HEK293 (cell line): ENCODE results near the gene TACC2.

Experiments used
- CTCF ChIA-PET: fragments of 350-600 bp; formaldehyde crosslinking; extraction: SDS; loops from one replicate; lab custom pipeline; 2021; ENCODE audit warnings: antibody characterized with exemption; lab: Yijun Ruan, JAX
- POLR2A ChIA-PET: fragments of 300-600 bp; formaldehyde crosslinking; extraction: SDS; loops from one replicate; lab custom pipeline; 2020; ENCODE audit warnings: antibody characterized with exemption, inconsistent platforms; lab: Yijun Ruan, JAX
- H3K27ac ChIP-seq: fragments of 200-500 bp; sonication (Bioruptor generic); 2 replicates; pipeline ENCODE4 v1.5.1; 2014; ENCODE audit warnings: low read depth, low read length, control low read depth, inconsistent platforms; ENCODE audit errors: extremely low read depth
- H3K36me3 ChIP-seq, 2 experiments: fragments of 200-500 bp in 1 of 2; sonication (Bioruptor generic) in 1 of 2; 1 replicate in 1 of 2; 2 replicates in 1 of 2; pipeline ENCODE4 v1.5.1; 2014 to 2017; ENCODE audit warnings: inconsistent platforms in 2 of 2, low read length in 2 of 2; ENCODE audit not compliant: control insufficient read depth in 2 of 2, insufficient read depth in 1 of 2
- H3K4me1 ChIP-seq: fragments of 200-500 bp; sonication (Bioruptor generic); 2 replicates; pipeline ENCODE4 v1.5.1; 2014; ENCODE audit warnings: mild to moderate bottlenecking, low read length, inconsistent platforms; ENCODE audit not compliant: control insufficient read depth, insufficient read depth
- H3K4me3 ChIP-seq: 2 replicates; pipeline ENCODE4 v1.5.1; 2011; ENCODE audit warnings: low read depth, mild to moderate bottlenecking, control low read depth, low read length, moderate library complexity
- H3K9me3 ChIP-seq: fragments of 200-500 bp; sonication (Bioruptor generic); 2 replicates; pipeline ENCODE4 v1.5.1; 2014; ENCODE audit warnings: low read depth, low read length, inconsistent platforms; ENCODE audit not compliant: control insufficient read depth, insufficient read depth
- KLF1 ChIP-seq: fragments of 450-650 bp; formaldehyde crosslinking; IDR thresholded peaks from 2 replicates; pipeline ENCODE4 v1.5.1; 2016; ENCODE audit warnings: missing biosample characterization, missing genetic modification characterization
- TRIM28 ChIP-seq: IDR thresholded peaks from 2 replicates; pipeline ENCODE4 v1.6.1; 2011; ENCODE audit warnings: low read length, control low read depth, borderline replicate concordance
- ZBTB20 ChIP-seq: fragments of 450-650 bp; formaldehyde crosslinking; IDR thresholded peaks from 2 replicates; pipeline ENCODE4 v1.5.1; 2016; ENCODE audit warnings: missing biosample characterization, missing genetic modification characterization
- ZNF114 ChIP-seq: fragments of 450-650 bp; formaldehyde crosslinking; IDR thresholded peaks from 2 replicates; pipeline ENCODE4 v1.5.0; 2017; ENCODE audit warnings: missing biosample characterization, missing genetic modification characterization
- ZNF146 ChIP-seq: fragments of 450-650 bp; formaldehyde crosslinking; IDR thresholded peaks from 2 replicates; pipeline ENCODE4 v1.5.1; 2016; ENCODE audit warnings: missing biosample characterization, missing genetic modification characterization
- ZNF157 ChIP-seq: fragments of 450-650 bp; formaldehyde crosslinking; IDR thresholded peaks from 2 replicates; pipeline ENCODE4 v1.5.1; 2016; ENCODE audit warnings: missing biosample characterization, missing genetic modification characterization
- ZNF202 ChIP-seq: fragments of 450-650 bp; formaldehyde crosslinking; IDR thresholded peaks from 2 replicates; pipeline ENCODE4 v1.5.1; 2016; ENCODE audit warnings: missing biosample characterization, missing genetic modification characterization, borderline replicate concordance
- ZNF416 ChIP-seq: fragments of 450-650 bp; formaldehyde crosslinking; IDR thresholded peaks from 2 replicates; pipeline ENCODE4 v1.5.1; 2016; ENCODE audit warnings: missing biosample characterization, missing genetic modification characterization
- ZNF514 ChIP-seq: fragments of 450-650 bp; formaldehyde crosslinking; IDR thresholded peaks from 2 replicates; pipeline ENCODE4 v1.5.1; 2016; ENCODE audit warnings: missing biosample characterization, missing genetic modification characterization
- ZNF558 ChIP-seq: fragments of 450-650 bp; formaldehyde crosslinking; IDR thresholded peaks from 2 replicates; pipeline ENCODE4 v1.5.1; 2016; ENCODE audit warnings: missing biosample characterization, missing genetic modification characterization
- ZNF561 ChIP-seq: fragments of 450-650 bp; IDR thresholded peaks from 2 replicates; pipeline ENCODE4 v1.5.1; 2018; ENCODE audit warnings: missing biosample characterization, missing genetic modification characterization, borderline replicate concordance
- ZNF571 ChIP-seq: fragments of 450-650 bp; formaldehyde crosslinking; IDR thresholded peaks from 2 replicates; pipeline ENCODE4 v1.5.0; 2017; ENCODE audit warnings: missing biosample characterization, missing genetic modification characterization
- ZNF610 ChIP-seq: fragments of 450-650 bp; formaldehyde crosslinking; IDR thresholded peaks from 2 replicates; pipeline ENCODE4 v1.5.1; 2016; ENCODE audit warnings: missing biosample characterization, missing genetic modification characterization, borderline replicate concordance
- ZNF624 ChIP-seq: fragments of 450-650 bp; formaldehyde crosslinking; IDR thresholded peaks from 2 replicates; pipeline ENCODE4 v1.5.1; 2017; ENCODE audit warnings: missing biosample characterization, missing genetic modification characterization
- ZNF629 ChIP-seq: fragments of 450-650 bp; formaldehyde crosslinking; IDR thresholded peaks from 2 replicates; pipeline ENCODE4 v1.5.1; 2017; ENCODE audit warnings: missing biosample characterization, missing genetic modification characterization
- ZNF707 ChIP-seq: fragments of 450-650 bp; formaldehyde crosslinking; IDR thresholded peaks from 2 replicates; pipeline ENCODE4 v1.5.1; 2016; ENCODE audit warnings: missing biosample characterization, missing genetic modification characterization
- ZNF776 ChIP-seq: fragments of 450-650 bp; formaldehyde crosslinking; IDR thresholded peaks from 2 replicates; pipeline ENCODE4 v1.5.0; 2017; ENCODE audit warnings: missing biosample characterization, missing genetic modification characterization, borderline replicate concordance
- ZSCAN30 ChIP-seq: fragments of 450-650 bp; IDR thresholded peaks from 2 replicates; pipeline ENCODE4 v1.5.1; 2018; ENCODE audit warnings: missing biosample characterization, mild to moderate bottlenecking, missing genetic modification characterization, moderate library complexity
- TF ChIP-seq, protein P1 (sequence below): fragments of 450-650 bp; formaldehyde crosslinking; IDR thresholded peaks from 2 replicates; pipeline ENCODE4 v1.5.0; 2017; ENCODE audit warnings: missing biosample characterization, missing genetic modification characterization, borderline replicate concordance
- TF ChIP-seq, protein P2 (sequence below): fragments of 450-650 bp; formaldehyde crosslinking; IDR thresholded peaks from 2 replicates; pipeline ENCODE4 v1.5.1; 2017; ENCODE audit warnings: missing biosample characterization, mild to moderate bottlenecking, missing genetic modification characterization, moderate library complexity
- TF ChIP-seq, protein P3 (sequence below): fragments of 450-650 bp; formaldehyde crosslinking; IDR thresholded peaks from 2 replicates; pipeline ENCODE4; 2016; ENCODE audit warnings: missing biosample characterization, missing genetic modification characterization
- TF ChIP-seq, protein P4 (sequence below): IDR thresholded peaks from 2 replicates; pipeline ENCODE4 v1.6.1; 2011; ENCODE audit warnings: mild to moderate bottlenecking, low read depth, low read length, borderline replicate concordance

TACC2 gene

DNA sequence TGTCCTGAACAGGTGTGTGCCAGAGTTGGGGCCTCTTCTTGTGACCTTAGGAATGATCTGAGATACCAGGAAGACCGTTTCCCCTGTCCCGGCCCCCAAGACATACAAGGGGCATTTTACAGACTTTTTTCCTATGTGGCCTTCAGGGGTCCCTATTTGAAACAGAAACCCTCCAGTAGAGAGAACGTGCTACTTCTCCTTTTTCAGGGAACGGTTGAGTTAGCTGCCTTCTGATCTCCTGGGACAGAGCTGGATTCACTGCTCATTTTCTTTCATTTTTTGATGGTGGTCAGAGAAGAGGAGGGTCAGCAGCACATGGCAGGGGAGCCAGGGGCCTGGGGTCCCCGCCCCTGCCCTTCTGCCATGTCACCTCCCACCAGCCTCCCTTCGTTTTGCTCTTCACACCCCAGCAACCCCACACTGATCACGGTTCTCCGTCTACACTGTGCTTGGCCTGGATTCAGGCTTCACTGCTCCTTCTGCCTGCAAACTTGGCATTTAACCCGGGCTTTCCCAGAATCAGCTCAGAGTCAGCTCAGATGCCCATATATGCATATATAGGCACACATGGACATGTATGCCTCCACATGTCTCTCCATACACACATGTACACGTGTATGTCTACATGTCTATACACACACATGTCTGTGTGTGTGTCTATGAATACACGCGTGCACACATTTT lies 144.1 kb downstream of the TACC2 start (continued):
- TF ChIP-seq ZNF202 (tag by site-specific recombination) = no peak
- TF ChIP-seq, protein P1, sequence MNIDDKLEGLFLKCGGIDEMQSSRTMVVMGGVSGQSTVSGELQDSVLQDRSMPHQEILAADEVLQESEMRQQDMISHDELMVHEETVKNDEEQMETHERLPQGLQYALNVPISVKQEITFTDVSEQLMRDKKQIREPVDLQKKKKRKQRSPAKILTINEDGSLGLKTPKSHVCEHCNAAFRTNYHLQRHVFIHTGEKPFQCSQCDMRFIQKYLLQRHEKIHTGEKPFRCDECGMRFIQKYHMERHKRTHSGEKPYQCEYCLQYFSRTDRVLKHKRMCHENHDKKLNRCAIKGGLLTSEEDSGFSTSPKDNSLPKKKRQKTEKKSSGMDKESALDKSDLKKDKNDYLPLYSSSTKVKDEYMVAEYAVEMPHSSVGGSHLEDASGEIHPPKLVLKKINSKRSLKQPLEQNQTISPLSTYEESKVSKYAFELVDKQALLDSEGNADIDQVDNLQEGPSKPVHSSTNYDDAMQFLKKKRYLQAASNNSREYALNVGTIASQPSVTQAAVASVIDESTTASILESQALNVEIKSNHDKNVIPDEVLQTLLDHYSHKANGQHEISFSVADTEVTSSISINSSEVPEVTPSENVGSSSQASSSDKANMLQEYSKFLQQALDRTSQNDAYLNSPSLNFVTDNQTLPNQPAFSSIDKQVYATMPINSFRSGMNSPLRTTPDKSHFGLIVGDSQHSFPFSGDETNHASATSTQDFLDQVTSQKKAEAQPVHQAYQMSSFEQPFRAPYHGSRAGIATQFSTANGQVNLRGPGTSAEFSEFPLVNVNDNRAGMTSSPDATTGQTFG (tag by site-specific recombination) = no peak
- TF ChIP-seq ZNF624 (tag by site-specific recombination) = no peak
- no peak for TF ChIP-seq ZNF561 (tag by site-specific recombination)
- TF ChIP-seq, protein P2, sequence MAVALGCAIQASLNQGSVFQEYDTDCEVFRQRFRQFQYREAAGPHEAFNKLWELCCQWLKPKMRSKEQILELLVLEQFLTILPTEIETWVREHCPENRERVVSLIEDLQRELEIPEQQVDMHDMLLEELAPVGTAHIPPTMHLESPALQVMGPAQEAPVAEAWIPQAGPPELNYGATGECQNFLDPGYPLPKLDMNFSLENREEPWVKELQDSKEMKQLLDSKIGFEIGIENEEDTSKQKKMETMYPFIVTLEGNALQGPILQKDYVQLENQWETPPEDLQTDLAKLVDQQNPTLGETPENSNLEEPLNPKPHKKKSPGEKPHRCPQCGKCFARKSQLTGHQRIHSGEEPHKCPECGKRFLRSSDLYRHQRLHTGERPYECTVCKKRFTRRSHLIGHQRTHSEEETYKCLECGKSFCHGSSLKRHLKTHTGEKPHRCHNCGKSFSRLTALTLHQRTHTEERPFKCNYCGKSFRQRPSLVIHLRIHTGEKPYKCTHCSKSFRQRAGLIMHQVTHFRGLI (tag by site-specific recombination) = no peak
- TF ChIP-seq, protein P3, sequence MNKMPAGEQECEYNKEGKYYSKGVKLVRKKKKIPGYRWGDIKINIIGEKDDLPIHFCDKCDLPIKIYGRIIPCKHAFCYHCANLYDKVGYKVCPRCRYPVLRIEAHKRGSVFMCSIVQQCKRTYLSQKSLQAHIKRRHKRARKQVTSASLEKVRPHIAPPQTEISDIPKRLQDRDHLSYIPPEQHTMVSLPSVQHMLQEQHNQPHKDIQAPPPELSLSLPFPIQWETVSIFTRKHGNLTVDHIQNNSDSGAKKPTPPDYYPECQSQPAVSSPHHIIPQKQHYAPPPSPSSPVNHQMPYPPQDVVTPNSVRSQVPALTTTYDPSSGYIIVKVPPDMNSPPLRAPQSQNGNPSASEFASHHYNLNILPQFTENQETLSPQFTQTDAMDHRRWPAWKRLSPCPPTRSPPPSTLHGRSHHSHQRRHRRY = no peak
- no peak for TF ChIP-seq ZNF558 (tag by site-specific recombination)
- TF ChIP-seq ZNF629 (tag by site-specific recombination) = no peak
- TF ChIP-seq ZNF114 (tag by site-specific recombination) = no peak
- TF ChIP-seq ZNF776 = no peak
- TF ChIP-seq ZNF157 = no peak

DNA sequence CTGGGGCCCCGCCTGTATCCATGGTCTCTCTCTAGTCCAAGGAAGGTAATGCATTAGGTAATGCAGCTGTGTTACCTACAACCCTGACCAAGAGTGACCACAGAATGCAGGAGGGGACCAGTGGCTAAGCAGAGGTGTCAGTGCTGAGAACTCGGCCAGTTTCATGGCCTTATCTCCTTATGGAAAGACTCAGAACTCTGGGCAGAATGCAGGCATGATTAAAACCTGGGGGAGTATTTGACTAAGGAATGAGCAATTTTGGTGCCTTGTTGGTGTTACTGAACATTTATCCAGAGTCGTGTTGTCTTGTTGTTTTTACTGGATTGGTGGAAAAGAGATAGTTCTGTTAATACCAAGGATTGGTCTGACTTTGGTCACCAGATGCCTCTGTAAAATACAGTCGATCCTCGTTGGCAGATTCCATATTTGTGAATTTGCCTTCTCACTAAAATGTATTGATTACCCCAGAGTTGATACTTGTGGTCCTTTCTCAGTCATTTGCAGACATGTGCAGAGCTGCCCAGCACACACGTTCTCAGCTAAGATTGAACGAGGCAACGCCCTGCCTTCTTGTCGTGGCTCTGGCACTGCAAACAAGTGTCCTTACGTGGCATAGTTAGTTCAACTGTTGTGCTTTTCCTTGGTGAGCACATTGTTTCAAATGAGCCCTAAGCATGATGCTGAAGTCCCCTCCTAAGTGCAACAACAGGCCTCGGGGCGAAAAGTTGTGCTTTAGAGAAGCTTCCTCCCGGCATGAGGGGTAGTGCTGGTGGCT lies 146.5 kb downstream of the TACC2 start:
- no peak overlapping the region for H3K4me3 ChIP-seq
- H3K27ac ChIP-seq = no peak overlapping the region
- CTCF ChIA-PET = interaction anchor here (0.5 to 1.0 kb wide), 3 partner anchors 23 to 115 kb away, joined by 3 read pairs; no protein-coding TSS in a partner anchor
- peaks cover 4% of the 10 kb centered on the region; the same call in 1 of the 2 replicates for H3K4me1 ChIP-seq
- peaks cover 0 to 3% of the 10 kb centered on the region in 2 experiments; a peak in 1 of 3 replicates for H3K36me3 ChIP-seq
- POLR2A ChIA-PET = no interaction called here
- no peak for TF ChIP-seq ZBTB20 (tag by site-specific recombination)
- TF ChIP-seq, all 188 proteins: peak for 0
- H3K9me3 ChIP-seq = no peaks in the 10 kb centered on the region

DNA sequence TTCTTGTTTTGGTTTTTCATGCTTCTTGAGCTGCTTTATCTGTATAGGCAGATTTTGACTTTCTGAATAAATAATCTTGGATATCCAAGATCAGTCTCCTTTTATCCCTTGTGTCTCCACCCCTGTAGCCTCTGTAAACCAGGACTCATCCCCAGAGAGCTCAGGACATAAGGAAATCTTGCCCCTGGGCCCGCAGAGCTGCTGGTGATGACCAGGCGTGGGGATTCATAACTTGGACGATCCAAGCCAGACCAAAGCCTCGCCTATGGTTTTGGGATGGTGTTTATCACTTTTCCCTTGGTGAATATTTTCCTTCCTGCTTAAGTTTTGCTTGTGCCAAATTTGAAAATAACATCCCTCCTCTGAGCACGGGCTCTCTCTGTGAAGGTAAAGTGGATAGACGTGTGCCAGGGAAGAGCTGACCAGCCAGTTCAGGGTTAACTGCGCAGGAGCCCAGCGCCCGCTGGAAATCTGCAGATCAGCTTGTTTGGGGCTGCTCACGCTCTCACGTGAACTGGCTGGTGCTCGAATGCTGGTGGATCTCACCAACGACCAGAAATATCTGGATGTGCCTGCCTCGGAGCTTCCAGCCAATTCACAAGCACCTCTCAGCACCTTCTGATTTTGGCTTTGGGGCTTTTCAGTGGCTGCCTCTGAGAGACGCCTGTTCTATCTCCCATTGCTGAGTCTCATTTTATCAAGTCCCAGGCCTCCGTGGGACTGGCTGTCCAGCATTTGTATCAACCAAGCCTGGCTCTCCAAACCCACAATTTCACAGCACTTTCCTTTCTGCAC lies 150.1 kb downstream of the TACC2 start:
- H3K27ac ChIP-seq = no peak overlapping the region
- ChIA-PET POLR2A (no interaction called here), CTCF (interaction anchor here (1.6 kb wide), 1 partner anchor 85 kb away, joined by 4 read pairs; no protein-coding TSS in a partner anchor)
- no peaks in the 10 kb centered on the region for H3K9me3 ChIP-seq
- TF ChIP-seq ZNF571 (tag by site-specific recombination) (no peak), ZSCAN30 (no peak), ZNF610 (tag by site-specific recombination) (no peak), KLF1 (no peak), ZNF416 (no peak), ZNF146 (tag by site-specific recombination) (no peak), TRIM28 (no peak), ZNF707 (no peak), ZNF514 (tag by site-specific recombination) (no peak)
- TF ChIP-seq, protein P4, sequence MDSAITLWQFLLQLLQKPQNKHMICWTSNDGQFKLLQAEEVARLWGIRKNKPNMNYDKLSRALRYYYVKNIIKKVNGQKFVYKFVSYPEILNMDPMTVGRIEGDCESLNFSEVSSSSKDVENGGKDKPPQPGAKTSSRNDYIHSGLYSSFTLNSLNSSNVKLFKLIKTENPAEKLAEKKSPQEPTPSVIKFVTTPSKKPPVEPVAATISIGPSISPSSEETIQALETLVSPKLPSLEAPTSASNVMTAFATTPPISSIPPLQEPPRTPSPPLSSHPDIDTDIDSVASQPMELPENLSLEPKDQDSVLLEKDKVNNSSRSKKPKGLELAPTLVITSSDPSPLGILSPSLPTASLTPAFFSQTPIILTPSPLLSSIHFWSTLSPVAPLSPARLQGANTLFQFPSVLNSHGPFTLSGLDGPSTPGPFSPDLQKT = no peak
- peaks cover 0 to 3% of the 10 kb centered on the region in 2 experiments; a peak in 1 of 3 replicates for H3K36me3 ChIP-seq
- H3K4me3 ChIP-seq = no peak overlapping the region
- peaks cover 6% of the 10 kb centered on the region for H3K4me1 ChIP-seq
